ENCODE data around the gene SLC25A40.
"Not testable (repeated sequence)": the region's sequence is repeated elsewhere in the genome, so short reads cannot be mapped to it uniquely, and the experiment has no call there.

SLC25A40 gene

DNA sequence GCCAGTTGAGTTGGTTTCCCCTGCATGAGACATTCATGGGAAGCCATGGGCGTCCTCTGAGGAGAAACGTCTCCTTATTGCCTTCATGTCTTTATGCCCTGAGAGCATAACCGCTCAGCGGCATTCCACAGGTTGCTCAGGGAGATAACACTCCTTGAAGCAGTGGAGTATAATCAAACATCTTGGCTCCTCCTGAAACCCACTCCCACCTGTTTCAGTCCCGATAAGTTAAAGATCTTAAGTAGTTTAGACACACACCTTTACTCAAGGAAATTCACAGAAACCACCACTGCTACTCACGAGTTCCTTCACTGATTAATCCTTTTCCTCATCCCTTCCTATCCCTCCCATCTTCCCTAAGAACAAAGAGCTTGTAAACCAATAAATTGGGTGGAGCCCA is 9.6 kb downstream of the SLC25A40 start:
- DNase-seq = not testable (repeated sequence)

DNA sequence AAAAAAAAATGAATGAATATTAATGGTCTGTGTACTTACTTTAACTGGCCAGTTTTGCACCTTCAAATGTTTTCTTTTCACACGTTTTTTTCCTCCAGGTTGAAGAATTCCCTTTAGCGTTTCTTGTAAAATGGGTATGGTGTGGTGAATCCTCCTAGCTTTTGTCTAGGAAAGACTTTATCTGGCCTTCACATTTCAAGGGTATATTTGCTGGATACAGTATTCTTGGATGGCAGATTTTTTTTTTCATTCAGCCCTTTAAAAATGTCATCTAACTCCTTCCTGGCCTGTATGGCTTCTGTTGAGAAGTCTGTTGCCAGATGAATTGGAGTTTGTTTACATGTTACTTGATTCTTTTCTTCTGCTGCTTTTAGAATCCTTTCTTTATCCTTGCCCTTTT is 10.1 kb downstream of the SLC25A40 start:
- DNase-seq = no peak

DNA sequence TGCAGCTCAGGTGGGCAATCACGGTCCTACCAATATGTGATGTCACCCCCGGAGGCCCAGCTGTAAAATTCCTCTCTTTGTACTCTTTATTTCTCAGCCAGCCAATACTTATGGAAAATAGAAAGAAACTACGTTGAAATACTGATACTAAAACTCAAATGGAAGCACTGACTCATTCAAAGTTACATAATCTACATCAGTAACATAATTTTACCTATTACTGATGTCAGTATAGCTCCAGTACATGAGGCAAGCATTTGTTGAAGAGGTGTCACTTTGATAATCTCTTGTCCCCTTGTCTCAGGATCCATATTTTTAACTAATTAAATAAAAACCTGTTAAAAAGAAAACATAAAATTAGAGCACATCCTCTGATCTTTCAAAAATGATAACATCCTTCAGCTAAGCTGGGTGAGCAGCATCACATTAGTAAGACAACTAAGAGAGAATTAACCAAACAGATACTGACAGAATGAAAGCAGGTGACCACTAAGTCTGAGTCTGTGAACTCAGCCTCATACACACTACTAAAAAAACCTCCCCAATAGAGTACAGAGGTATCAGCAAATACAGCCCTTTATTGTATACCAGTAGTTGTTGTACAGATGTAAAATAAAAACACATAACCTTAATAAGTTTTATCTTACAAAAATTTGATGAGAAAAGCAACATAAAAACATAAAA is 17.6 kb downstream of the SLC25A40 start:
- DNase-seq = no peak

DNA sequence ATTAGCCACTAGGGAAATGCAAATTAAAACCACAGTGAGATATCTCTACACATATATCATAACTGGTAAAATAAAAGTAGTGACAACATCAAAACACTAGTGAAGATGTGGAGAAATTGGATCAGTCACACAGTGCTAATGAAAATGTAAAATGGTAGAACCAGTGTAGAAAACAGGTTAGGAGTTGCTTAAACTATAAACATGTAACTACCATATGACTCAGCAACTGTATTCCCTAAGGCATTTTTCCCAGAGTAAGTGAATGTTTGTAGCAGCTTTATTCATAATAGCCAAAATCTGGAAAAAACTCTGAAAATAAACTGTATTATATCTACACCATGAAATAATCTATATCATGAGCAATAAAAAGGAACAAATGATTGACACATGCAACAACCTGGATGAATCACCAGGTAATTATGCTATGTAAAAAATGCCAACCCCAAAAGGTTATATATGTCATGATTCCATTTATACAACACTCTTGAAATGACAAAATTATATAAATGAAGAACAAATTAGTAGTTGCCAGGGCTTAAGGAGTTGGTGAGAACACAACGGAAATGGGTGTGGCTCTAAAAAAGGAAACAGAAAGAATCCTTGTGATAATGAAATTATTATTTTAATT is 22.8 kb downstream of the SLC25A40 start:
- DNase-seq = no peak

DNA sequence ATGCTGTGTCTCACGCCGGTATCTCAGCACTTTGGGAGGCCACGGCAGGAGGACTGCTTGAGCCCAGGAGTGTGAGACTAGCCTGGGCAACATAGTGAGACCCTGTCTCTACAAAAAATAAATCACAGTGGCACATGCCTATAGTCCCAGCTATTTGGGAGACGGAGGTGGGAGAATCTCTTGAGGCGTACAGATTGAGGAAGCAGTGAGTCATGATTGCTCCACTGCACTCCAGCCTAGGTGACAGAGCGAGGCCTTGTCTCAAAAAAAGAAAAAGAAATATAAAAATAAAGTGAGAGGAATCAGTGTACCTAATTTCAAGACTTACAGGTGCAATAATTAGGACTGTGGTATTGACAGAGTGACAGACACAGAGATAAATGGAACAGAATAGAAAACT is 23.9 kb downstream of the SLC25A40 start:
- no peak for DNase-seq

DNA sequence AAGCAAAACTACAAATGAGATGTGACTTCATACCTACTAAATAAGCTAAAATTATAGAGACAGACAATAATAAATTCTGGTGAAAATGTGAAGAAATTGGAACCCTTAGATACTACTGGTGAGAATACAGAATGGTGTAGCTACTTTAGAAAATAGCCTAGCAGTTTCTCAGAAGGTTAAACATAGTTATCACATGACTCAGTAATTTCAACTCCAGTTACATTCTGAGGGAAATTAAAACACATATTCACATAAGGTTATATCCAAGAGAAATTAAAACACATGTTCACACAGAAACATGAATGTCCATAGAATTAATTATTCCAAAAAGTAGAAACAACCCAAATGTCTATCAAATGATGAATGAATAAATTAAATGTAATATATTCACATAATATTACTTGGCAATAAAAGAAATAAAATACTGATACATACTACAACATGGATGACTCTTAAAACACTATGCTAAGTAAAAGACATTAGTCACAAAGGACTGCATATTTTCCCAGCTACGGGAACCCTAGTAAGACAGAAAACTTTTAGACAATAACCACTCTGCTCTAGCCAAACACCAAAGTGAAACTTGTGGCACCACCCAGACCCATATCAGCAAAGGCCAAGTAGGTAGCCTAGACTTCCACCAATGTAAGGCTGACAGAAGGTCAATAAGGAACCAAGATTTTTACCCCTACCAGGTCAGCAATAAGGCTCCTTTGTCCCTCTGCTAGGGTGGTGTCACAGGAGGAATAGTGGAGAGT is 25.1 kb downstream of the SLC25A40 start:
- no peak for DNase-seq

DNA sequence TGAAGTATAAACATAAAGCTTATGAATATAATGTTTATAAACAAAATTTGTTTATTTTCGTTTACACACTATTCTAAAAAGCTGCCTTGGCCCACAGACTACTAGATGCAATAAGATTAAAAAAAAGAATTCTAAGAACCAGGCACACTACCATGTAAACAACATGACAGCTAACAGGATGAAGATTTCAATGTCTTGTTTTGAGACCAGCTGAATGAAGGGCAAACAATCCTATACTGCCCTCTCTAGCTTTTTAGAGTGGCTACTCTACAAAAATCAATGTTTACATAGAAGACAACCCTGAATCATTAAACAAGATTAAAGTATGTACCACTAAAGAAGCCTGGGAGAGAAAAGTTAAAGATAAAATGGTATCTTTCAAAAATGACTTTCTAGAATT is 38.6 kb downstream of the SLC25A40 start:
- DNase-seq = no peak

DNA sequence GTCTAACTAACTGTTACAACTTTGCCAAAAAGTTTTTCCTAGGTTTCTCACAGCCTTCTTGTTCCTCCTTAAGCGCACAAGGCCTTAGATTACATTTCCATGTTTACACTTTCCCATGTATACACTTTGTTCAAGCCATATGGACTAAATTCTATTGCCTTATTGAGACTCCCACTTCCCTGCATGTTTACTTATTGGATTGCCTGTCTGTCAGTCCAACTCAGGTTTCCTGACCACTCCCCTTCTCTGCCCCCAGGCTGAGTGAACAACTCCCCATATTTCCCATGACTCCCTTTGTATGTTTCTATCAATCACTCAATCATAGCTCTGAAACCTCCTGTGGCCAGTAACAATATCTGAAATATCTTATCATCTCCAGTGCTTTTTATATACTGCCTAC is 43.0 kb downstream of the SLC25A40 start:
- DNase-seq = no peak

DNA sequence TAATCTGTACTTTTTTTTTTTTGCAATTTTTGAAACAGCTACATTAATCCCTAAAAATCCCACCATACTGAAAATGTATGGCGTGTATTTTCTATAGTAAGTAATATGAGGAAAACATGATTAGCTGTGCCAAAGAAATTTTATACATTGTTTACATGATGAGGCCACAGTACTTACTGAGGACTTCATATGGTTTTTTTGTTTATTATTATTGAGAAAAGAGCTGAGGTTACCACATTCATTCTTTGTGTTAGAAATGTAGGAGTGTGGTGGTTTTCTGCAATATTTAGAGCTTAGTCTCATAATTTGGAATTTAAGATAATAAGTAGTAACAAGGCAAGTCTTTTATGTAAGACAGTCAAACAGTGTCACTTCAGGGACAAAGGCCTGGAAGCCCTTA is 45.1 kb downstream of the SLC25A40 start:
- no peak for DNase-seq

DNA sequence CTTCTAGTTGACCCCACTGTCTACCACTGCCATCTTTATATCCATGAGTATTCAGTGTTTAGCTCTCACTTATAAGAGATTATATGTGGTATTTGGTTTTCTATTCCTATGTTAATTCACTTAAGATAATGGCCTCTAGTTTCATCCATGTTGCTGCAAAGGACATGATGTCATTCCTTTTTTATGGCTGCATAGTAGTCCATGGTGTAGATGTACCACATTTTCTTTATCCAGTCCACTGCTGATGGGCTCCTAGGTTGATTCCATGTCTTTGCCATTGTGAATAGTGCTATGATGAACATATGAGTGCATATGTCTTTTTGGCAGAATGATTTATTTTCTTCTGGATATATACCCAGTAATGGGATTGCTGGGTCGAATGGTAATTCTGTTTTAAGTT is 47.8 kb downstream of the SLC25A40 start:
- not testable (repeated sequence) for DNase-seq

DNA sequence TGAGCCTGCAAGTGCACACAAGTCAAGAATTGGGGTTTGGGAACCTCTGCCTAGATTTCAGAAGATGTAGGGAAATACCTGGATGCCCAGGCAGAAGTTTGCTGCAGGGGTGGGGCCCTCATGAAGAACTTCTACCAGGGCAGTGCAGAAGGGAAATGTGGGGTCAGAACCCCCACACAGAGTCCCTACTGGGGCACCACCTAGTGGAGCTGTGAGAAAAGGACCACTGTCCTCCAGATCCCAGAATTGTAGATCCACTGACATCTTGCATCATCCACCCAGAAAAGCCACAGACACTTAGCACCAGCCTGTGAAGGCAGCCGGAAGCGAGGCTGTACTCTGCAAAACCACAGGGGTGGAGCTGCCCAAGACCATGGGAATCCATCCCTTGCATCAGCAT is 50.8 kb downstream of the SLC25A40 start:
- DNase-seq = not testable (repeated sequence)

DNA sequence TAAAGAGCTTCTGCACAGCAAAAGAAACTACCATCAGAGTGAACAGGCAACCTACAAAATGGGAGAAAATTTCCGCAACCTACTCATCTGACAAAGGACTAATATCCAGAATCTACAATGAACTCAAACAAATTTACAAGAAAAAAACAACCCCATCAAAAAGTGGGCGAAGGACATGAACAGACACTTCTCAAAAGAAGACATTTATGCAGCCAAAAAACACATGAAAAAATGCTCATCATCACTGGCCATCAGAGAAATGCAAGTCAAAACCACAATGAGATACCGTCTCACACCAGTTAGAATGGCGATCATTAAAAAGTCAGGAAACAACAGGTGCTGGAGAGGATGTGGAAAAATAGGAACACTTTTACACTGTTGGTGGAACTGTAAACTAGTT is 54.1 kb downstream of the SLC25A40 start:
- DNase-seq = not testable (repeated sequence)

DNA sequence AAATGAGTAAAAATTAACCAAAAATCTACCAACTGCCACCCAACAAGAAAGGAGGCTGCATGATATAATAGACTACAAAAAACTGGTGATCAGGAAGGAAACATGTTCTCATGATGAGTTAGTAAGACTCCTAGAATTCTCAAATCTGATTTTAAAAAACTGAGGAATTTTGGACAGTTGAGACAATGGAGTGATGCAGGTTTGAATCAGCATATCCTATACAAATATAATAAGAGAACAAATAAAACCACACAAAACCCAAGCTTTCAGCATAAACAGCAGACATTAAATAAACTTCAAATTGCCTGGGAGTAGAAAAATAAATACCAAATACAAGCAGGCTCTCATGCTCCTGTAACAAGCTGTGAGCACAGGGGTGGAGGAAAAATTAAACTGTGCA is 57.8 kb downstream of the SLC25A40 start:
- no peak for DNase-seq

DNA sequence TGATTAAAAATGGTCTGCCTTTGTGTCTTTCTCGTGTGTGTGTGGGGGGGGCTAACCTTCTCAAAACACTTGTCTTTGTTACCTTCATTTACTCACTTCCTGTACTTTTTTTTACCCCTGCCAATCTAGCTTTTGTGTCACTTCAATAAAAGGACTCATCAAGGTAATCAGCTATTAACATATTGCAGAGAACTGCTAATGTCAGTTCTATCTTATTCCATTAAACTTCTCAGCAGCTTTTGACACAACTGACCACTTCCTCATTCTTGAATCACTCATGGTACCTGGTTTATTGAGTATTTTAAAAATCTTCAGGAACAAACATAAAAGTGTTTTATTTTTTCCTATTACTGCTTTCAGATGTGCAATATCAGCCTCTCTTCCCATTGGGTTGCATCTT is 59.8 kb downstream of the SLC25A40 start:
- no peak for DNase-seq

DNA sequence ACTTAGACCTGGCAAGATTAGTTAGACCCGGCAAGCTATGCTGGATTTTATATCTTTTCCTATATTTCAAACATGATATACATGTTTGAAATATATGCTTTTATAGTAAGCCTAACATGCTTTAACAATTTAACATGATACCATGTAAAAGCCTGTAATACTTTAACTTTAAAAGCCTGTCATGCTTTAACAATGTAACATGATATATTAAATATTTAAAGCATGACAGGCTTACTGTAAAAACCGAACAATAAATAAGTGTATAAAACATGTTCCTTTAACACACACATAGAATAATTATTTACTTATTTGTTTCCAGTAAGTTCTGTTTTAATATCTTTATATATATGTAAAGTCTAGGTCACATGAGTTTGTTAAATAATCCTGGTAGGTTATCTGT is 65.4 kb downstream of the SLC25A40 start:
- DNase-seq = no peak

DNA sequence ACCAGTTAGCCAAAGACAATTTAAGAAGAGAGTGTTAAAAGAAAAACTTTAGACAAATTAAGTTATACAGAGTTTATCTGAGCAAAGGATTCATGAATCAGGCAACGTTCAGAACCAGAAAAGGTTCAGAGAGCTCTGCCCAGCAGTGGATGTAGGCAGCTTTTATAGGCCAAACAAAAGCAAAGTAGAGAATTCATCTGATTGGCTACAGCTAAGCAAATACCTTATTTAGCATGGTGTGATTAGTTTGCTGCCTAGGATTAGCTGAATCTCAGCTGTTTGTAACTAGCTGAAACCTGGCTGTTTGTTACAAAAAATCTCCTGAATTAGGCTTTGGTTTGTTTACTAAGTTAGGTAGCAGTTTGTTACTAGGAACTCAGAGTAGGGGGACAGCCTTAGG is 66.0 kb downstream of the SLC25A40 start:
- no peak for DNase-seq

DNA sequence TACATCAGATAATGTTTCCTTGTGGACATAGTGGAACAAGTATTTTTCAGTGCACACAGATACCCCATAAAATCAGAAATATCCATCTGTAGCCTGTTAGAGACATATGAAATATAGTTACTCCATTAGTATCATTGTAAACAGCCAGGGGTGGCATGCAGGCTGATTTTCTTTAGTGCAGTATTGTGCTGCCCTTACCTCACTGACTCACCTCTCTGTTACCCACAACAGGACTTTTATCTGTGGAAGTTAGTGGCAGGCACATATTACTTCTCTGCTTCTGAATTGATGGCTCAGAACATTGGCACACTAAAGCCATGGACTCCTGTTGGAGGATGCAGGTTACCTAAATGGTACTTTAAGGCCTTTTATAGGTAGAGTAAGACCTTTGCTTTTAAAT is 70.0 kb downstream of the SLC25A40 start:
- no peak for DNase-seq

DNA sequence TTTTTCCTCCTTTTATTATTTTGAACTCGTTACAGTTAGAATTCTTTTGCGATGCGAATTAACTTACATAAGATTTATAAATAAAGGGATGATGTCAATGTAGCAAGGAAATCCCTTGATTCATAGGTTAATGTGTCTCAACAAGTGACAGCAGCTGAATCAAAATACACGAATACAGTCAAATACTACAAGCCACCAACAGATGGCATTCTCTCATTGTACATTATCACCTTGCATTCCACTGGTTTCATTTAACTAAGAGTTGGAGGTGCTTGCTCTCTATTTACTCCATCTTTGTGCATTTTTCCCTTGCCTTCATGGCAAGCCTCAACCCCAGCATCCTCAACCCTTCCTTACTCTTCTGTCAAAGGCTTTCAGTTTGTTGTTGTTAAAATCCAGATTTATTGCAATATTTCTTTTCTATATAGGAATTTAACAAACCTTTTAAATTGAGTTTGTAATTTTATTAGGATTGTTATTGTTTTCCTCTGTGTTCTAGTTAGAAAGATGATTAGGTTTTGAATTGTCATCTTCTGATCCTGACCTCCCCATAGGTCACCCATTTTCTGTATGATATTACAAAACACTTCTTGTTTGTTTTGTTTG is 78.3 kb downstream of the SLC25A40 start:
- no peak for DNase-seq

DNA sequence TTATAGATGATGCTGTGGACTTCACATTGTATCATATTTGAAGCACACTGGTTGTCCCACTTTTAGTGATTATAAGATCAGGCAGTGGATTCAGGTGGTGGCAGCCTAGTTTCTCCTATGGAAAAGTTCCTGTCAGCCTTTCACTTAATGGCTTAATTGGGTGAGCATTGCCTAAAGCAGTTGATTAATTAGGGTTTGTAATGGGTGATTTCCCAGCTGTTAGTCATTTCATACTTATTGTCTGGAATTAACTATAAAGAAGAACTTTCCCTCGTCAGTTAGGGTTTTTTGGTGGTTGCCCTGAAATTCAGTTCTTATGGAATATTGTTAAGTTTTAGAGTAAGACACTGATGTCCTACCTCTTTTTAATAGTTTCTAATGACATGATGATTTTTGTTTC is 78.8 kb downstream of the SLC25A40 start:
- DNase-seq = no peak

DNA sequence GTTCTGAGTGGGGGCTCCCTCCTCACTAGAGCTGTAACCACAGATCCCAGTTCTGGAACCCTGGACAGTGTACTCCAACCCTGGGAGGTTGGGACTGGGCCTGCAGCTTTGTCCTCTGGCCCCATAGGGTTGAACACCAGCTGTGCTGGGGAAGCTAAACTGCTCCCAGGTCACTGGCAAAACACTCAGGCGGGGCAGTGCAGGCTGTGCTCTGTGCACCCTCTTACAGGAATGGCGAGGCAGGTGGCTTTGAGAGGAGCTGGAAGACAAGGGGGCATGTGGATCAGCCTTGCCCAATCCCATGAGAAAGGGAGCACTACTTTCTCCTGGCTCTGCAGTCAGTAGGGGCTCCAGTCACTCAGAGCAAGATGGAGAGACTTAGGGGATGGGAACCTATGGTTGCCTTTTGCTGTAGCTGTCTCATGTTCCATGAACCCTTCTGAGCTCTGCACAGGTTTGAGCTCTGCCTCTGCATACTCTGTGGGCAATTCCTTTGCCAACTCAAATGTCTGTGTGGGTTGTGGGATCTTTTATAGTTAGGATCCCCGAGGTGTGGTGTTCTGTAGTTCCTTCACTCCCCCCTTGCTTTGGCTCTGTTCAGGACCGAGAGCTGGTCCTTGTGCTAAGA is 90.7 kb downstream of the SLC25A40 start:
- DNase-seq = no peak

DNA sequence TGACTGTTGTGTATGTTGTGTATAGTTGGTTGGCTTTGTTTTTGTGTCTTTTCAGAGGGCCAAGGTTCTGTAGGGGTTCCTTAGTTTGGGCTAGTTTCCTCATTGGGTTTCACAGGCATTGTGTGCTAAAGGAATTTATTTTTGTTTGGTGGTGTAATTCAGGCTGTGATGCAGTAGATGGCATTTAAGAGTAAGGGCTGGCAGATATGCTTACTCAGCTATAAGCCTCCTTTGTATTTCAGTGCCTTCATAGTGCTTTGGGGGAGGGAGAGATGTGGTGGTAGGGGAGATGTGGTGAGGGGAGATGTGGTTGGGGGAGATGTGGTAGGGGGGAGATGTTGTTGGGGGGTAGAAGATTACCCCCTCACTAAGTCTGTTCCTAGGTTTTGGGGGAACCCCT is 91.7 kb downstream of the SLC25A40 start:
- no peak for DNase-seq
